Suprapubic skin (tissue), 3 donors: ENCODE measurements around the gene BDKRB2.

ENCODE experiments used
- CTCF ChIP-seq, 2 donors: fragments of 200-600 bp in 1 of 2; fragments of 450-650 bp in 1 of 2; sonication (generic) in 1 of 2; IDR thresholded peaks; one replicate each; pipeline ENCODE4 v1.5.1; 2016 to 2019; ENCODE audit warnings: antibody characterized with exemption in 2 of 2, mild to moderate bottlenecking in 1 of 2, moderate library complexity in 1 of 2
- EP300 ChIP-seq: sonication (generic); formaldehyde crosslinking; IDR thresholded peaks from one replicate; pipeline ENCODE4 v1.6.1; 2017; ENCODE audit warnings: antibody characterized with exemption
- POLR2A ChIP-seq, 2 donors: fragments of 450-650 bp; IDR thresholded peaks; one replicate each; pipeline ENCODE4 v1.6.1; 2017; ENCODE audit warnings: antibody characterized with exemption in 2 of 2, mild to moderate bottlenecking in 2 of 2, moderate library complexity in 2 of 2

DNA sequence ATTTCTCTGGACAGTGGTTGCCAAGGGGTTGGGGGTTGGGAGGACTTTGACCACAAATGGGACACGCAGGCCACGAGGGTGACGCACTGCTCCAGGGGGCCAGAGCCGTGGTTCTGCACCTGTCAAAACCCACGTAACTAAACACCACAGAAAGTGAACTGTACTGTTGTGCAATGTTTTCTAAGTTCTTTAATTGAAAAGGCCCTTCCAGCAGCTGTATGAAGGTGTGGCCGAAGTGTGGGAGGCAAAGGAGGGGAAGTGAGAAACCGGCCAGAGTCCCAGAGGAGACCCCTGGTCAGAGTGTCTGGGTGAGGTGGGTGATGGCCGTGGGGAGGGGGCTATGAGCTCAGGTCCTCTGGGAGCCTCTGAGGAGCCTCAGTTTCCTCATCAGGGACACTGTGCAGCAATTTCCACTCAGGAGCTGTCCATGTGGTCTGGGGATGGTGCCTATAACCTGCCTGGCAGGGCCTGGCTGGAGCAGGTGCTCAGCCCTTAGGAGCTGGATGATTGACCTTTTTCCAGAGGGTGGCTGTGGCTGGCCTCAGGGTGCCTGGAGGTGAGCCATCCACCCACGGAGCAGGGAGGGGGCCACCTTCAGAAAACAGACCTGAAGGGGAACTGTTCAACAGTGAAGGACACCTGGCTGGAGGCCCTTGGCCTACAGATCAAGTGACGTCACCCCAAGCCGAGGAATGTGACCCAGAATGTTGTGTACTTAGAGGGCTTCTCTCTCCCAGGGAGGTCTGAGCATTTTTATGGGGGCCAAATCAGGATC lies 9.8 kb upstream of the BDKRB2 start:
- TF ChIP-seq CTCF (IDR thresholded peaks at IDR 0.05), result no peak
- TF ChIP-seq POLR2A (IDR thresholded peaks at IDR 0.05), result no peak
- no peak for TF ChIP-seq EP300
